NCI-H2171 (cell line): ENCODE data around the gene ARTN.

ENCODE experiments used
- DNase-seq: peaks from one replicate; lab custom pipeline; 2025; lab: John Stamatoyannopoulos, UW

Gene ARTN

DNA sequence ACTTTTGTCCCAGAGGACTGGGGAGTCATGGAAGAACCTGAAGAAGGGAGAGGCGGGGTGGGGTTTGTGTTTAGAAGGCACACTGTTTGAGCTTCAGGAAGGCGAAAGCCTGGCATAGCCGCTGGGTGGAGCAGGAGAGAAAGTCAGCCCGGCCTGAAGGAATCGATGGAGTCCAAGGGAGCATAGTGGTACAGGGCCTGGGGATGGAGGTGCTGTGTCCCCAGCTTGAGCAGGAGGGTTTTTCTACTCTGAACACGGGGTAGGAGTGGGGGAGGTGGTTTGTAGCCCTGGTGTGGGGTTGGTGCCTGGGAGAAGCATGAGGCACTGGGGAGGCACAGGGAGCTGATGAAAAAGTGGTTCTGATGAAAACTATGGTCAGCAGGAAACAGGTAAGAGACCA is 53.1 kb downstream of the ARTN start:
- no peak for DNase-seq
